H9 (cell line): ENCODE data around the gene TFEB. TPM values are rescaled to one million over a fixed set of nuclear protein-coding genes. Genes with fewer than 3 reads are reported as not detected.
A peak's percentile ranks its signal among the peaks of the same experiment; 100 is the strongest.

Experiments used
- DNase-seq: peaks from one replicate; pipeline ENCODE4 v3.0.0-alpha.2; 2017
- H2AFZ ChIP-seq: one replicate; pipeline ENCODE4 v1.6.1; 2013; ENCODE audit warnings: mild to moderate bottlenecking, low read length, control low read depth, moderate library complexity
- H2AK5ac ChIP-seq: 2 replicates; pipeline ENCODE4 v1.6.1; 2013; ENCODE audit warnings: low read length, control low read depth, mixed read lengths; ENCODE audit not compliant: insufficient read length
- H2BK120ac ChIP-seq: one replicate; pipeline ENCODE4 v1.6.1; 2013; ENCODE audit warnings: low read depth, mild to moderate bottlenecking, low read length, control low read depth, inconsistent platforms; ENCODE audit not compliant: poor library complexity, severe bottlenecking
- H2BK12ac ChIP-seq: 2 replicates; pipeline ENCODE4 v1.6.1; 2013; ENCODE audit warnings: low read length, control low read depth, mixed read lengths, low read depth; ENCODE audit not compliant: insufficient read length
- H2BK15ac ChIP-seq: 2 replicates; pipeline ENCODE4 v1.6.1; 2013; ENCODE audit warnings: low read depth, low read length, control low read depth
- H2BK20ac ChIP-seq: one replicate; pipeline ENCODE4 v1.6.1; 2013; ENCODE audit warnings: low read depth, mild to moderate bottlenecking, low read length, control low read depth, inconsistent platforms; ENCODE audit not compliant: poor library complexity, severe bottlenecking
- H2BK5ac ChIP-seq: 2 replicates; pipeline ENCODE4 v1.6.1; 2013; ENCODE audit warnings: low read length, control low read depth, mixed read lengths; ENCODE audit not compliant: insufficient read length
- H3K14ac ChIP-seq: 2 replicates; pipeline ENCODE4 v1.6.1; 2013; ENCODE audit warnings: low read length, control low read depth; ENCODE audit not compliant: insufficient read depth
- H3K18ac ChIP-seq: 2 replicates; pipeline ENCODE4 v1.6.1; 2013; ENCODE audit warnings: low read depth, mild to moderate bottlenecking, mixed read lengths, low read length, control low read depth; ENCODE audit not compliant: insufficient read length
- H3K23ac ChIP-seq: 2 replicates; pipeline ENCODE4 v1.6.1; 2013; ENCODE audit warnings: low read length, control low read depth, mixed read lengths, low read depth; ENCODE audit not compliant: insufficient read length
- H3K23me2 ChIP-seq: 2 replicates; pipeline ENCODE4 v1.6.1; 2013; ENCODE audit warnings: low read depth, mild to moderate bottlenecking, mixed read lengths, low read length, control low read depth; ENCODE audit not compliant: insufficient read length, poor library complexity, severe bottlenecking
- H3K27ac ChIP-seq: 2 replicates; pipeline ENCODE4 v1.5.1; 2013; ENCODE audit warnings: low read length, control low read depth, mixed read lengths, low read depth; ENCODE audit not compliant: insufficient read length
- H3K27me3 ChIP-seq: 2 replicates; pipeline ENCODE4 v1.6.1; 2013; ENCODE audit warnings: low read length, control low read depth, inconsistent platforms; ENCODE audit not compliant: insufficient read depth
- H3K4ac ChIP-seq: 2 replicates; pipeline ENCODE4 v1.6.1; 2013; ENCODE audit warnings: low read depth, mild to moderate bottlenecking, control low read depth, inconsistent platforms, low read length, moderate library complexity
- H3K4me1 ChIP-seq: 2 replicates; pipeline ENCODE4 v1.6.1; 2013; ENCODE audit warnings: low read length, control low read depth, inconsistent platforms; ENCODE audit not compliant: insufficient read depth
- H3K4me2 ChIP-seq: 2 replicates; pipeline ENCODE4 v1.6.1; 2013; ENCODE audit warnings: low read length, control low read depth, mixed read lengths; ENCODE audit not compliant: insufficient read length, insufficient read depth
- H3K56ac ChIP-seq: 2 replicates; pipeline ENCODE4 v1.6.1; 2013; ENCODE audit warnings: low read depth, mild to moderate bottlenecking, mixed read lengths, low read length, control low read depth; ENCODE audit not compliant: insufficient read length
- H3K79me1 ChIP-seq: 2 replicates; pipeline ENCODE4 v1.6.1; 2013; ENCODE audit warnings: low read depth, mild to moderate bottlenecking, moderate library complexity, low read length, control low read depth, inconsistent platforms; ENCODE audit not compliant: insufficient read depth, poor library complexity, severe bottlenecking
- H3K79me2 ChIP-seq: 2 replicates; pipeline ENCODE4 v1.6.1; 2013; ENCODE audit warnings: low read length, control low read depth, inconsistent platforms; ENCODE audit not compliant: insufficient read depth
- H3K9ac ChIP-seq: 2 replicates; pipeline ENCODE4 v1.6.1; 2013; ENCODE audit warnings: low read length, control low read depth, mixed read lengths; ENCODE audit not compliant: insufficient read length; ENCODE audit errors: extremely low read depth
- H3K9me3 ChIP-seq: one replicate; pipeline ENCODE4 v1.6.1; 2013; ENCODE audit warnings: low read depth, low read length, inconsistent platforms; ENCODE audit not compliant: control insufficient read depth
- H3T11ph ChIP-seq: one replicate; pipeline ENCODE4 v1.6.1; 2013; ENCODE audit warnings: mild to moderate bottlenecking, low read length, control low read depth, inconsistent platforms
- H4K20me1 ChIP-seq: one replicate; pipeline ENCODE4 v1.6.1; 2013; ENCODE audit not compliant: control insufficient read depth, insufficient read length, insufficient read depth
- H4K5ac ChIP-seq: 2 replicates; pipeline ENCODE4 v1.6.1; 2013; ENCODE audit warnings: low read depth, mild to moderate bottlenecking, mixed read lengths, low read length, control low read depth; ENCODE audit not compliant: insufficient read length
- H4K8ac ChIP-seq: replicated peaks from 2 replicates; pipeline ENCODE4 v1.6.1; 2013; ENCODE audit warnings: low read length, control low read depth, mixed read lengths, low read depth; ENCODE audit not compliant: insufficient read length
- H4K91ac ChIP-seq: 2 replicates; pipeline ENCODE4 v1.6.1; 2013; ENCODE audit warnings: low read depth, mild to moderate bottlenecking, moderate library complexity, mixed read lengths, low read length, control low read depth; ENCODE audit not compliant: insufficient read length
- H3K27ac Mint-ChIP-seq, 3 experiments: 2 replicates in 2 of 3; 3 replicates in 1 of 3; pipeline ENCODE4 v1.8.0; 2020 to 2021; ENCODE audit warnings: mixed read lengths in 3 of 3, mild to moderate bottlenecking in 1 of 3, moderate library complexity in 1 of 3
- H3K27me3 Mint-ChIP-seq: 2 replicates; pipeline ENCODE4 v1.8.0; 2021; ENCODE audit warnings: low read depth, mild to moderate bottlenecking, moderate library complexity, mixed read lengths
- H3K36me3 Mint-ChIP-seq, 3 experiments: 2 replicates in 2 of 3; 3 replicates in 1 of 3; pipeline ENCODE4 v1.8.0; 2020 to 2021; ENCODE audit warnings: low read depth in 3 of 3, mixed read lengths in 3 of 3; ENCODE audit not compliant: insufficient read depth in 1 of 3
- H3K4me1 Mint-ChIP-seq, 2 experiments: 2 replicates each; pipeline ENCODE4 v1.8.0; 2020; ENCODE audit warnings: mixed read lengths in 2 of 2
- H3K4me3 Mint-ChIP-seq, 2 experiments: 2 replicates in 1 of 2; 3 replicates in 1 of 2; pipeline ENCODE4 v1.8.0; 2020 to 2021; ENCODE audit warnings: mild to moderate bottlenecking in 2 of 2, mixed read lengths in 2 of 2, moderate library complexity in 1 of 2
- H3K9me3 Mint-ChIP-seq, 2 experiments: 2 replicates in 1 of 2; 3 replicates in 1 of 2; pipeline ENCODE4 v1.8.0; 2020; ENCODE audit warnings: mild to moderate bottlenecking in 2 of 2, mixed read lengths in 2 of 2, moderate library complexity in 1 of 2
- WGBS: extraction: QIAGEN DNeasy Blood & Tissue Kit; methylation state at CpG from one replicate; pipeline ENCODE4 v1.1.7; 2013; ENCODE audit warnings: missing lambda C conversion rate, low lambda C conversion rate, mixed read lengths; ENCODE audit not compliant: insufficient read length; ENCODE audit errors: extremely low coverage; 5-methylcytosine and 5-hydroxymethylcytosine counted together
- total RNA-seq: library from RNA; stranded (reverse); gene quantifications from 2 replicates; pipeline ENCODE4 v1.2.1, GENCODE V29; 2021
- TF ChIP-seq, protein P1 (sequence below): fragments of 200-600 bp; sonication (generic); conservative IDR thresholded peaks from 3 replicates; pipeline ENCODE4 v1.8.0; 2021; ENCODE audit warnings: antibody characterized with exemption, mild to moderate bottlenecking

Gene TFEB
- total RNA-seq, 1 experiment from 2014 or later = 1.2 TPM

DNA sequence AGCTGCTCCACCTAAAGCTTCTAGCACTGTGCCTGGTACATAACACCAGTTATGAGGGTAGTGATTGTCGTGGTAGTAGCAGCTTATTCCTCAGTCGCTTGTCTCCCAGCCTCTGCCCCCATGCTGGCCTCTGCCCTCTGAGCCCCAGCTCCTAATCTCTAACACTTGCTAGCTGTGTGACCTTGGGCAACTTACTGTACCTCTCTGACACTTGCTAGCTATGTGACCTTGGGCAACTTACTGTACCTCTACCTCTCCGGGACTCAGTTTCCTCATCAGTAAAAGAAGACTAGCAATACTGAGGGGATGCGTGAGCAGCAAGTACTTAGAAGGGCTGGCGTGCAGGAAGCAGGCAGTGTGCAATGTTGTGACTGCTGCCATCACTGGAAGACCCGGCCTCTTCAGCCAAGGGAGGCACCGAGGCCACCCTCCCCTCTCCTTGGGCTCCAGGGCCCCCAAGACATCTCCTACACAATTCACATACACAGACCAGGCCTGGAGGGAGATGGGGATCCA is 87.3 kb downstream of the TFEB start:
- H4K8ac ChIP-seq = no peak overlapping the region
- no peak overlapping the region for H2BK12ac ChIP-seq
- H3K27me3 Mint-ChIP-seq = peaks cover under 1% of the 10 kb centered on the region; the same call in 1 of the 2 replicates
- no peaks in the 10 kb centered on the region for H3K9me3 ChIP-seq
- H4K91ac ChIP-seq = no peak overlapping the region
- TF ChIP-seq, protein P1, sequence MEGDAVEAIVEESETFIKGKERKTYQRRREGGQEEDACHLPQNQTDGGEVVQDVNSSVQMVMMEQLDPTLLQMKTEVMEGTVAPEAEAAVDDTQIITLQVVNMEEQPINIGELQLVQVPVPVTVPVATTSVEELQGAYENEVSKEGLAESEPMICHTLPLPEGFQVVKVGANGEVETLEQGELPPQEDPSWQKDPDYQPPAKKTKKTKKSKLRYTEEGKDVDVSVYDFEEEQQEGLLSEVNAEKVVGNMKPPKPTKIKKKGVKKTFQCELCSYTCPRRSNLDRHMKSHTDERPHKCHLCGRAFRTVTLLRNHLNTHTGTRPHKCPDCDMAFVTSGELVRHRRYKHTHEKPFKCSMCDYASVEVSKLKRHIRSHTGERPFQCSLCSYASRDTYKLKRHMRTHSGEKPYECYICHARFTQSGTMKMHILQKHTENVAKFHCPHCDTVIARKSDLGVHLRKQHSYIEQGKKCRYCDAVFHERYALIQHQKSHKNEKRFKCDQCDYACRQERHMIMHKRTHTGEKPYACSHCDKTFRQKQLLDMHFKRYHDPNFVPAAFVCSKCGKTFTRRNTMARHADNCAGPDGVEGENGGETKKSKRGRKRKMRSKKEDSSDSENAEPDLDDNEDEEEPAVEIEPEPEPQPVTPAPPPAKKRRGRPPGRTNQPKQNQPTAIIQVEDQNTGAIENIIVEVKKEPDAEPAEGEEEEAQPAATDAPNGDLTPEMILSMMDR = no peak
- peaks cover 26 to 32% of the 10 kb centered on the region in 2 experiments for H3K4me1 Mint-ChIP-seq
- H2BK15ac ChIP-seq = no peak overlapping the region
- H2AK5ac ChIP-seq = no peak overlapping the region
- H3K4ac ChIP-seq = no peak overlapping the region
- H3K27me3 ChIP-seq = no peaks in the 10 kb centered on the region
- no peak overlapping the region for H3K14ac ChIP-seq
- H3K27ac Mint-ChIP-seq = peak overlapping the region in 1 of 3 experiments; percentile 70; a peak in 2 of 7 replicates
- H3K27ac ChIP-seq = no peak overlapping the region
- H2BK5ac ChIP-seq = no peak overlapping the region
- no peak overlapping the region for H3K4me2 ChIP-seq
- no peak overlapping the region for H3K56ac ChIP-seq
- H3K9ac ChIP-seq = no peak overlapping the region
- H3K79me1 ChIP-seq = no peaks in the 10 kb centered on the region
- no peak overlapping the region for H2AFZ ChIP-seq
- WGBS = no CpG with 5 or more reads among the region's 7 CpGs
- H2BK120ac ChIP-seq = no peak overlapping the region
- no peak overlapping the region for H3K23ac ChIP-seq
- peaks cover 6% of the 10 kb centered on the region; the same call in 1 of the 2 replicates for H3K4me1 ChIP-seq
- no peaks in the 10 kb centered on the region for H4K20me1 ChIP-seq
- no peak overlapping the region for H3K18ac ChIP-seq
- H3K23me2 ChIP-seq = no peaks in the 10 kb centered on the region
- no peak overlapping the region for H2BK20ac ChIP-seq
- peaks cover 26 to 56% (median 33%) of the 10 kb centered on the region in 3 experiments; a peak in 6 of 7 replicates for H3K36me3 Mint-ChIP-seq
- no peak for DNase-seq
- no peaks in the 10 kb centered on the region for H3K9me3 Mint-ChIP-seq
- H3K79me2 ChIP-seq = no peaks in the 10 kb centered on the region
- H4K5ac ChIP-seq = no peak overlapping the region
- H3K4me3 Mint-ChIP-seq = no peak overlapping the region
- no peak overlapping the region for H3T11ph ChIP-seq
